ENCODE data around the gene PHF1. TPM values are rescaled to one million over a fixed set of nuclear protein-coding genes. Genes with fewer than 3 reads are reported as not detected.
A peak's percentile ranks its signal among the peaks of the same experiment; 100 is the strongest.

PHF1 gene
- total and polyA plus RNA-seq, 9 donors: 80.7 to 182 (median 123) TPM

GRCh38 chr6:33417903-33418689 is 7.3 kb downstream of the PHF1 start, which contains the start of gene CUTA:
CUTA (minus strand) TSS chr6:33418107; CDS start chr6:33418000, 107 bp downstream.
- 0% methylated on average over 48 to 51 of the region's 51 CpGs for WGBS, 3 donors
- intact Hi-C loops (cut with DNase I): loop anchor here in 3 of 4 donors (5.0 to 10.0 kb wide), 4 partner anchors 103 to 143 kb away; partner anchors contain the start of genes B3GALT4 (in 1 of the 3), RGL2 (in 1 of the 3), RPS18 (in 1 of the 3) and TAPBP (in 1 of the 3)

GRCh38 chr6:33418690-33419291 is 8.0 kb downstream of the PHF1 start:
- 25 to 39% (median 36%) methylated on average over 8 of the region's 8 CpGs for WGBS, 3 donors
- peak in 1 of 3 donors; percentile 3 for TF ChIP-seq CTCF (IDR thresholded peaks at IDR 0.05)
- no peak for TF ChIP-seq EP300 (IDR thresholded peaks at IDR 0.05)
- Histone ChIP-seq H3K27ac (peak overlapping the region; percentile 91 to 92), H3K9me3 (no peaks in the 10 kb centered on the region), H3K36me3 (no peaks in the 10 kb centered on the region), H3K4me3 (peak overlapping the region; percentile 34), H3K4me1 (ENCODE audit: insufficient read depth) (peaks cover 5% of the 10 kb centered on the region), H3K27me3 (no peaks in the 10 kb centered on the region)
- intact Hi-C loops (cut with DNase I): loop anchor here in 3 of 4 donors (5.0 to 10.0 kb wide), 4 partner anchors 104 to 144 kb away; partner anchors contain the start of genes B3GALT4 (in 1 of the 3), RGL2 (in 1 of the 3), RPS18 (in 1 of the 3) and TAPBP (in 1 of the 3)
- DNase-seq: peak in 2 of 5 donors; percentile 35 to 46

More at GRCh38 chr6:33417903-33418689, 7.3 kb downstream of the PHF1 start, which contains the start of gene CUTA:
- peaks cover 5% of the 10 kb centered on the region for H3K4me1 ChIP-seq (ENCODE audit: insufficient read depth)
- H3K4me3 ChIP-seq: peak within 1 kb of the TSS; percentile 71
- TF ChIP-seq CTCF (IDR thresholded peaks at IDR 0.05) (peak in 2 of 3 donors; percentile 39 to 57), EP300 (IDR thresholded peaks at IDR 0.05) (peak; percentile 56), POLR2A (IDR thresholded peaks at IDR 0.05) (peak; percentile 97)
- DNase-seq: peak; percentile 99
- H3K27ac ChIP-seq: peak within 1 kb of the TSS; percentile 91 to 92
- H3K9me3 ChIP-seq: no peaks in the 10 kb centered on the region
- no peaks in the 10 kb centered on the region for H3K36me3 ChIP-seq
- no peaks in the 10 kb centered on the region for H3K27me3 ChIP-seq

GRCh38 chr6:33419580-33420490 is 9.0 kb downstream of the PHF1 start, which contains the start of gene SYNGAP1:
SYNGAP1 (plus strand) TSS chr6:33420065; CDS start chr6:33420265, 200 bp downstream.
- Histone ChIP-seq H3K27ac (peak within 1 kb of the TSS; percentile 91 to 92), H3K27me3 (no peaks in the 10 kb centered on the region), H3K36me3 (no peaks in the 10 kb centered on the region), H3K4me3 (peak within 1 kb of the TSS; percentile 46), H3K4me1 (ENCODE audit: insufficient read depth) (peaks cover 13% of the 10 kb centered on the region), H3K9me3 (no peaks in the 10 kb centered on the region)
- 3% methylated on average over 21 to 22 of the region's 22 CpGs for WGBS, 3 donors
- TF ChIP-seq CTCF (IDR thresholded peaks at IDR 0.05): no peak
- peak; percentile 38 for TF ChIP-seq POLR2A (IDR thresholded peaks at IDR 0.05)
- no peak for TF ChIP-seq EP300 (IDR thresholded peaks at IDR 0.05)
- intact Hi-C loops (cut with DNase I): loop anchor here in 3 of 4 donors (5.0 to 10.0 kb wide), 4 partner anchors 105 to 145 kb away; partner anchors contain the start of genes TAPBP (in 2 of the 3), ZBTB22 (in 2 of the 3), B3GALT4 (in 1 of the 3) and RGL2 (in 1 of the 3)
- DNase-seq: peak; percentile 79 to 88 (median 86)
